ENCODE results near the gene RASSF10.

The RASSF10 gene

GRCh38 chr11:13055200-13055599 lies 46.1 kb downstream of the RASSF10 start:
- no peak for DNase-seq (ENCODE audit: low read depth, low spot score)

DNA sequence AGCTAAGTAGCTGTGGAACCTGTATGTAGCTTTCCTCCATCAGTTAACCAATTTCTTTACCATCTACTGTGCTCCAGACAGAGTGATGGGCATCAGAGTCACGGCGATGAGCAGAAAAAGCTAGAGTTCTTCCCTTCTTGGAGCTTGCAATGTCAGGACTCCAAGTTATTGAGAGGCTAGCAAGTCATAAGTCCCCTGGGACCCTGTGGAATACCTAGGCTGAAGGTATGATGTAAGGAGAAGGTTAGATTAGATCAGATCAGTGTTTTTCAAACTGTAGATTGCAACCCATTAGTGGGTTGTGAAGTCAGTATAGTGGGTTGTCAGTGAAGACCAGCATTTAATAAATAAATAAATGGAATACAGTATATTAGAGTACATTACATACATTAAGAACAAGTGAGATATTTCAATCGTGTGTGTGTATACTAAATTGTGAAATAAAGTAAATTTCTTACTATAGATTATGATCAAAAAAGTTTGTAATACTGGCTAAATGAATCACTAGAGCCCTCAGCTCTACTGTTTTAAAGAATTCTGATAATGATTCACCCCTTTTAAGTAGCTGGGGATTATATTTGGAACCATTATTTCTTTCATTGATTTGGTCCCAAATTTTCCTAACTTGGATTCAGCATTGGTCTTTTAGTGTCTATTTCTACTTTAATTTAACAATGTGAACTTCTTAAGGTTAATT lies 52.3 kb downstream of the RASSF10 start:
- no peak for DNase-seq (ENCODE audit: low read depth, low spot score)
